ENCODE measurements around the gene HOXD4.

The HOXD4 gene

DNA sequence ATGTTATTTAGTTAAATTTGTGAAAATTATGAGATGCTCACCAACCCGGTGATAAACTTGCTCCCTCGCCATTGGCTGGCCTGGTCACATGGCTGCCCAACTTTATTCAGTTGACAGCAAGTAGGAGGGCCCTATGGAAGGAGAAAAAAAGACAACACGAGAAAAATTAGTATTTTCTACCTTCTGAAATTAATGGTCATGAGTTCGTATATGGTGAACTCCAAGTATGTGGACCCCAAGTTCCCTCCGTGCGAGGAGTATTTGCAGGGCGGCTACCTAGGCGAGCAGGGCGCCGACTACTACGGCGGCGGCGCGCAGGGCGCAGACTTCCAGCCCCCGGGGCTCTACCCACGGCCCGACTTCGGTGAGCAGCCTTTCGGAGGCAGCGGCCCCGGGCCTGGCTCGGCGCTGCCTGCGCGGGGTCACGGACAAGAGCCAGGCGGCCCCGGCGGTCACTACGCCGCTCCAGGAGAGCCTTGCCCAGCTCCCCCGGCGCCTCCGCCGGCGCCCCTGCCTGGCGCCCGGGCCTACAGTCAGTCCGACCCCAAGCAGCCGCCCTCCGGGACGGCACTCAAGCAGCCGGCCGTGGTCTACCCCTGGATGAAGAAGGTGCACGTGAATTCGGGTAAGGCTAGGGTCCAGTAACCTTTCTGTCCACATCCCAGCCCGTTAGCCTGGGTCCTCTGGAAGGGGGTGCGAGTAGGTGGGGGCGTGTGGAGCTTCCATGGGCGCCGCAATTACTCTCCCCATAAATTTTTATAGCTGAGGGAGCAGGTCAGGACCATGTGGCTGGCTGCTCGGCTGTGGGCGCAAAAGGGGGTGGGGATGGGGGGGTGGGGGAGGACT, at the start of gene HOXD4:
HOXD4 (plus strand) TSS at position 109 of the 846 bp plus-strand sequence; CDS start at position 193, 84 bp downstream.
- DNase-seq (ENCODE audit: low spot score), result no peak

- no peak for DNase-seq (ENCODE audit: low spot score)
Measured at GRCh38 chr2:176101842-176102241, 49.5 kb upstream of the HOXD4 start.

- no peak for DNase-seq (ENCODE audit: low spot score)
Measured at GRCh38 chr2:176102309-176102866, 49.0 kb upstream of the HOXD4 start.

DNA sequence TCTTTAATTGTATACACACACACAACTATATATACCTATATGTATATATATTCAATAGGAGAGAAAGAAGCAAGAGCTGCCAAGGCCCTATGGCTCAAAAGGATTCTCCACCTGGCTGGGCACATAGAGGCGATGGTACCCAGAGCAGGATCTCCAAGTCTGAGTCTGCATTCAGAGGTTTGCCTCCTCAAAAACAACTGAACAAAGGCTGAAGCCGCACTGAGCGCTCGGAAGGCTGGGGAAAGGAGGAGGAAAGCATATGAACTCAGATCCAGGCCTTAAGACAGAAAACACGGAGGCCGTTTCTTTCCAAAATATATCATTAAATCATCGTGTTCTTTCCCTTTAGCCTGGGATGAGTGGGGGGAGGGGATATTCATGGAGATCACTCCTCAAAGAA, 48.2 kb upstream of the HOXD4 start:
- DNase-seq (ENCODE audit: low spot score), result no peak

- DNase-seq (ENCODE audit: low spot score), result no peak
Measured at GRCh38 chr2:176103742-176104315, 47.5 kb upstream of the HOXD4 start.

DNA sequence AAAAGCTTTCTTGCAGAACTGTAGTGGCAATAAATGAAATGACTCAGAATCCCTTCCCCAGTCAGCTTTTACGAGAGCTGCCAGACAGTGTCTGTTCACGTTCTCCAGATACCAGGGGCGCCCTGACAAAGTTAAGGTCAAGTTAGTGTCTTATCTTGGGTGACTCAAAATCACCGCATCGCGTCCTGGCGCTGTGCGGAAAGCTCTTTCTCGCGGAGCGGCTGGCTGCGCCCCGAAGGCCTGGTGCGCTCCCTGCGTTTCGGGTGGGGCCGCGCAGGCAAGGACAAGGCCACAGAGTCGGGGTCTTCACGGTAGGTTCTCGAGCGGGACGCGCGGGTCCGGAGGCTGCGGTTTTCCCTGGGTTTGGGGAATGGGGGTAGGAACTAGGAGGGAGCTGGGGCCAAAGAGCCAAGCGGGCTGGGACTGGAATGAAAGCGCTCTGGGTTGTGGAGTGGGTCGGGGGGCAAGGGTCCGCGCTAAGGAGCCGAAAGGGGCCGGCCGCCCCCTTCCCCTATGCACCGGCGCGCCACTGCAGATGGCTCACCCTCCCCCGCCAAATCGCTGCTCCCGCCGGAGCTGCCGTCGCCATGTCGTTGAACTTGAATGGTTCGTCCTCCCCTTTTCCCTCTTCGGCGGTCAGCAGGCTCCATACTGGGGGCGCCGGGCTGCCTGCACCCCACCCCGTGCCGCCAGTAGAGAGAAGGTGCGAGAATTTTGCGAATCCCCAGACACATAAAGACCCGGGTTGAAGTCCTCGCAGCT, 46.9 kb upstream of the HOXD4 start:
- DNase-seq (ENCODE audit: low spot score), result no peak

- DNase-seq (ENCODE audit: low spot score), result no peak
Measured at GRCh38 chr2:176105078-176105729, 46.1 kb upstream of the HOXD4 start.

DNA sequence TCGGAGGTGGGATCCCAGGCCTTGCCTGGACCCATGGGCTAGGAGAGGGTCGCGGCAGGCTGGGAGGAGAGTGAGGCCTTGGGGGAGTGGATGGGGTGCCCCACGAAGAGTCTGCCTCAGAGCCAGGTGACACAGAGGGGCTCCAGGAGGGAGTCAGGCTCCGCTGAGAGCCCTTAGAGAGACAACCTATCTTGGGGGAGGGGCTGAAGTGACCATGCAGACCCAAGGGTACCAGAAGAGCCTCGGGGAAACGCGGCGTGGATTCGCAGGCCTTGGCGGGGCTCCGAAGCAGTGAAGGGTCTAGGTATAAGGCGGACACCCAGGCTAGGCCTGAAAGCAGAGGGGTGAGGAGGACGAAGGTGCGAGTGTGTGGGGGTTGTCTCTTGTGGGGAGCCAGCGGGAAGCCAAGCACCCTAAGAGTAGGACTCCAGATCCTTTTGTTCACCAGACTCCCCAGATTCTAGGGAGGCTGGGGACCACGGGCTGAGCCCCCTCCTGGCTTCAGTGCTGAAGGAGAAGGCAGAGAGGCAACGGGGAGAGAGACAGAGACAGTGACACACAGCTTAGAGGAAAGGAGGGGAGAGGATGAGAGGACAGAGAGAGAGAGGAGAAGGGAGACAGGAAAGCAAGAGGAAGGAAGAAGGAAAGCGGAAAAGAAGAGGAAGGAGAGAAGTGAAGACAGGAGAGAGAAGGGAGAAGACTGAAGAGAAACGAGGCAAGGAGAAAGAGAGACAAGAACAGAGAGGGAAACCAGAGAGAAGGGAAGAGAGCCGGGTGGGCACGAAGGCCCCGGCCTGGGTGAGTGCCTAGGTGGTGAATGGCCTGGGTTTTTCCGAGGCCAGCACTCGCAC, 45.4 kb upstream of the HOXD4 start:
- no peak for DNase-seq (ENCODE audit: low spot score)

- DNase-seq (ENCODE audit: low spot score), result no peak
Measured at GRCh38 chr2:176106581-176107539, 44.5 kb upstream of the HOXD4 start, which contains the start of gene HOXD11. Gene HOXD11, plus strand, starts transcription at chr2:176107280. Its CDS starts 76 bp downstream, at chr2:176107356.

DNA sequence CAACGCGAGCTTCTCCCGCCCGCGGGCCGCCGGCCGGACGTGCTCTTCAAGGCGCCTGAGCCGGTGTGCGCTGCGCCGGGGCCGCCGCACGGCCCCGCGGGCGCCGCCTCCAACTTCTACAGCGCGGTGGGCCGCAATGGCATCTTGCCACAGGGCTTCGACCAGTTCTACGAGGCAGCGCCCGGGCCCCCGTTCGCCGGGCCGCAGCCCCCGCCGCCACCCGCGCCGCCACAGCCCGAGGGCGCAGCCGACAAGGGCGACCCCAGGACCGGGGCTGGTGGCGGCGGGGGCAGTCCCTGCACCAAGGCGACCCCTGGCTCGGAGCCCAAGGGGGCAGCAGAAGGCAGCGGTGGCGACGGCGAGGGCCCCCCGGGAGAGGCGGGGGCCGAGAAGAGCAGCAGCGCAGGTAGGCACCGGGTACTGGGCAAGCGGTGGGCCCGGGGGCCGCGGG, 43.6 kb upstream of the HOXD4 start:
- DNase-seq (ENCODE audit: low spot score), result no peak

DNA sequence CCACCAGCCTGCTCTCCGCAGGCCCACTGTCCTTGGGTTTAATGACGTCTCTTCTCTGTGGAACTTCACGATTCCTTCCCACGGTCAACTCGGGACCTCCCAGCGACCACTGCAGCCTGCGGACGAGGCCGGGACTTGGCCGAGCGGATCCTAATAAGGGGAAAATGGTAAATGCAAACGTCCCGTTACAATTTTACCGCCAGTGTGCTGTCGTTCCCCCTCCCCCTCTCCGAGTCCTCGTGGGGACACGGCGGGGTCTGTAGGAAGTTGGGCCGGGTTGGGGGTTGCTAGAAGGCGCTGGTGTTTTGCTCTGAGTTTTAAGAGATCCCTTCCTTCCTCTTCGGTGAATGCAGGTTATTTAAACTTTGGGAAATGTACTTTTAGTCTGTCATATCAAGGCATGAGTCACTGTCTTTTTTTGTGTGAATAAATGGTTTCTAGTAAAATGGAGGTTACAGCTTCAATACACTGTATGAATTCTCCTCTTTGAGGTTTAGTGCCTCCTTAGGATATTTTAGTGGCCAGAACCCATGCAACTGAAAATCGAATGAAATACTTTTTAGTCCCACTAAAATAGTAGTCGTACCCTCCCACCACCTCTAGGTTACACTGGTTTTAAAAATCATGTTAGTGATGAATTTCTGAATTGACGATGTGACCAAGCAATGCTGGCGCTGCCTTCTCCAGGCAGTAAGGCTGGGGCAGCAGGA, 42.0 kb upstream of the HOXD4 start:
- DNase-seq (ENCODE audit: low spot score), result no peak

GRCh38 chr2:176109946-176110345, 41.4 kb upstream of the HOXD4 start:
- no peak for DNase-seq (ENCODE audit: low spot score)

- DNase-seq (ENCODE audit: low spot score), result no peak
Measured at GRCh38 chr2:176110415-176111308, 40.7 kb upstream of the HOXD4 start.

- peak; percentile 70 for DNase-seq (ENCODE audit: low spot score)
Measured at GRCh38 chr2:176111309-176111663, 40.1 kb upstream of the HOXD4 start.

GRCh38 chr2:176111846-176112374, 39.4 kb upstream of the HOXD4 start:
- DNase-seq (ENCODE audit: low spot score), result no peak

DNA sequence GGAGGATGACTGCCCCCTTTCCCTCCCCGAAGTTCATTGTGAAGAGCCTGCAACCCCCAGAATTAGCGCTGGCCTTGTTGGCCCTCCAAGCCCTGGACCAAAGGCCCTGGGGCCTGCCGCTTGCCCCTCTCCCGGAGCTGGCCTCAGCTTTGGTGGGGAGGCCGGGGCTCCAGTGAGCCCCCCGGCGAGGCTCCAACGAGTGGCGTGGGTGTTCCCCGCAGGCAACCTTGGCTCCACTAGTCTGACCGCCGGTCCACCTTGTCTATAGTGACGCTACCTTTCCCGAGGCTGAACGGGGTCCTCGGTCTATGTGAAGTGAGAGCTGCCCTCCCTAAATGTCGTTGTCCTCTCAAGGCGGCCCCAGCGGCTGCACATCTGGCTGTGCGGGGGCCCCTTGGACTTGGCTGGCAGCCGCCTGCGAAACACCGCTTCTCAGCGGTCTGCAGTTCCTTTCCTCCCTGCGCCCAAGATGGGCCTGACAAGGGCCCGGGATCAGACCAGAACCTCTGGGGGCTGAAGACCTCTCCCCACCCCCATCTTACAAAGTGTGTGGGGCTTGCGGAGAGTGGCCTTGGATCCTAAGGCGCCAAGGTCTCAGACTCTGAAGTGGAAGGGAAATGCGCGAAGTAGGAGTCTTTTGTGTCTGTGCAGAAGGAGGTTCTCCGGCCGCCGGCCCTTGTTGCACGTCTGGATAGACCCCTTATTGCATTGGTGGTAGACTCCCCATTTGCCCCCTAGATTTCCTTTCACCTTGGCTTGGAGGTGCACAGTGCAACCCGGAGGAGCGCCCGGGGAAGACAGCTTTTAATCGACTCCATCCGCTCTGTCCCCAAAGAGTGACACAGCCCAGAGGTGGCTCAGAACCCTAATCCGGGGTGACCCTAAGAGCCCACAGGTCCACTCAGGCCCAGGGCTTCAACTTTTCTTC, 38.7 kb upstream of the HOXD4 start:
- DNase-seq (ENCODE audit: low spot score), result no peak
